ENCODE measurements around the gene CHST12.
"Not testable (repeated sequence)": the region's sequence is repeated elsewhere in the genome, so short reads cannot be mapped to it uniquely, and the experiment has no call there.

CHST12 gene

DNA sequence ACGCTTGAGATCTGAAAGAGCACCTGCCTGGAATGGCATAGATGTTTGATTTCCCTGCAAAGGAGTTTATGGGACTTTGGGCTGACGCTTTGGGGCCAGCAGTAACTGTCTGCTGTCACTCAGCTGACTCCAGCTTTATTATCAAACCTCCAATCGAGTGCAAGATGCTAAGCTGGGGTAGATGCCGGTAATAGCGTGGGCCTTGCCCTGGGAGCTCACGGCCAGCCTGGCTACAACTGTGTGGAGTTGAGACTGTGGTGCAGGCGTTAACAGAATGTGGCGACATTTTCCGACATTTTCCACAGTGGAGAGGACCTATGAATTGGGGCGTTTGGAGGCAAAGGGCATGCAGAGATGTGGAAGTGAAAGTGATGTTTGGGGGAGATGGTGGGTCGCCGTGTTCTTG, 1.3 kb downstream of the CHST12 start:
- no peak for DNase-seq (ENCODE audit: low read depth)

DNA sequence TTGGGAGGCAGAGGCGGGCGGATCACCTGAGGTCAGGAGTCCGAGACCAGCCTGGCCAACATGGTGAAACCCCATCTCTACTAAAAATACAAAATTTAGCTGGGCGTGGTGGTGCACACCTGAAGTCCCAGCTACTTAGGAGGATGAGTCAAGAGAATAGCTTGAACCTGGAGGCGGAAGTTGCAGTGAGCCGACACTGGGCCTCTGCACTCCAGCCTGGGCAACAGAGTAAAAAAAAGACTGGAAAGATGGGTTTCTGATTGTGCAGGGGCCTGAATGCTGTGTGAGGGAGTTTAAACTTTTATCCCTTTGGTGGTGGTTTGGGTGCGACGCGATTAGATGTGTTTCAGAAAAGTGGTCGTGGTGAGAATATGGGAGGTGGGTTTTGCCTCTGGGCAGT, 1.8 kb downstream of the CHST12 start:
- DNase-seq (ENCODE audit: low read depth): no peak

DNA sequence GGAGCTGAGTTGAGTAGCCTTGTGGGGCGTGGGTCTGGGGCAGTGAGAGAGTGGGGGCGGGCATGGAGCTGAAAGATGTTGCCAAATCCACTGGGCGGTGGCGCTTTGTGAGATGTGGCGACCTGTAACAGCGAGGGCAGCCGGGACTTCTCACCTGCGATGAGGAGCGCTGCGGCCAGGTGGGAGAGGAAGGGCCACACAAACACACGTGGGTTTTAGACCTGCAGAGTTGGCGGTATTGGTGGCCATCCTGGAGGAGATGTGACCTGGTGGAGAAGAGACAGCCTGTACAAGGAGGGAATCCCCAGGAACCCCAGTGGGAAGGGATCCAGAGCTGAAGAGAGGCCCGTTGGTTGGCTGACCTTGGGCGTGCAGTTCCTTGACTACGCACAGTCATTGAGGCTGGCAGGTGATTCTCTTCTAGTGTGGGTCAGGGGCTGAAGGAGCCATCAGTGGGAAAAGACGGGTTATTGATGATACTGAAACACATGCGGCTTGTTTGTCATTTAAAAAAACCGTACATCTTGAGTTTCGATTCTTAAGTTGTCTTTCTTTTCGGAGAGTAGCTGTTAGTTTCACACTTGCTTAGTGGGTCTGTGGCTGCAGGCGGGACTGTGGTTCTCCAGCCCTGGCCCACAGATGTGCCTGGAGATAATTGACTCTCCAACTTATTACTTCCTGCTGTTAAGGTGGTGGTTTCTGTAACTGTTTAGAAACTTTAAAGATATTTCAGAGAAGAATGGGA, 2.4 kb downstream of the CHST12 start:
- no peak for DNase-seq (ENCODE audit: low read depth)

DNA sequence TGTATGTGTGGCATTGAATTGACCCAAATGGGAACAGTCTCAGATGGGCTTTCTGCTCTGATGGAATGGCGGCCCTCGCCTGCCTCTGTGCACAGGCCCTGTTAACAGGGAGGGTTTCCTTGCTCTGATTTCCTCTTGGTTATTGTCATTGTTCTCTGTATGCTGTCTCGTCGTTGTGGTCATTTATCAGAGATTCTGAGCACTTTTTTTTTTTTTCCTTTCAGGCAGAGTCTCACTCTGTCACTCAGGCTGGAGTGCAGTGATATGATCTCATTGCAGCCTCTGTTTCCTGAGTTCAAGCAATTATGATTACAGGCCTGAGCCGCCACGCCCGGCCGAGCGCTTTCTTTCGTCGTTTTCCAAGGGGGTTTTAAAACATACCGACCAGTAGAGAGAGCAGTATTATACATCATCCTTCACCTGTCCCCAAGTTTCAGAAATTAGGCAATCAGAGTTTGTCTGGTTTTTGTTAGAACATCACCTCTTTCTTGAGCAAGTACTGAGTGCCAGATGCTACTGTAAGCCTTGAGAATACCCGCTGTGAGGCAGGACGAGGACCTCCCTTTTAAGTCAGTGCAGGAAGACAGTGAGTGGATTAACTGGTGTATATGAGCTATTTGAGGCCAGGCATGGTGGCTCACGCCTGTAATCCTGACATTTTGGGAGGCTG, 6.5 kb downstream of the CHST12 start:
- DNase-seq (ENCODE audit: low read depth): no peak

DNA sequence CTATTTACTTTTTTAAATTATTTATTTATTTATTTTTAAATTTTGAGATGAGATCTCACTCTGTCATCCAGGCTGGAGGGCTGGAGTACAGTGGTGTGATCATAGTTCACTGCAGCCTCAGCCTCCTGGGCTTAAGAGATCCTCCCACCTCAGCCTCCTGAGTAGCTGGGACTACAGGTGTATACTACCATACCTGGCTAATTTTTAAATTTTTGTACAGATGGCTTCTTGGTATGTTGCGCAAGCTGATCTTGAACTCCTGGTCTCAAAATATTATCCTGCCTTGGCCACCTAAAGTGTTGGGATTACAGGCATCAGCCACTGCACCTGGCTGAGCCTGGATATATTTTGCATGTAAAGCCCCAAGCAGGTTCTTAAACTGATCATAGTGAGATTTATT, 7.6 kb downstream of the CHST12 start:
- no peak for DNase-seq (ENCODE audit: low read depth)

DNA sequence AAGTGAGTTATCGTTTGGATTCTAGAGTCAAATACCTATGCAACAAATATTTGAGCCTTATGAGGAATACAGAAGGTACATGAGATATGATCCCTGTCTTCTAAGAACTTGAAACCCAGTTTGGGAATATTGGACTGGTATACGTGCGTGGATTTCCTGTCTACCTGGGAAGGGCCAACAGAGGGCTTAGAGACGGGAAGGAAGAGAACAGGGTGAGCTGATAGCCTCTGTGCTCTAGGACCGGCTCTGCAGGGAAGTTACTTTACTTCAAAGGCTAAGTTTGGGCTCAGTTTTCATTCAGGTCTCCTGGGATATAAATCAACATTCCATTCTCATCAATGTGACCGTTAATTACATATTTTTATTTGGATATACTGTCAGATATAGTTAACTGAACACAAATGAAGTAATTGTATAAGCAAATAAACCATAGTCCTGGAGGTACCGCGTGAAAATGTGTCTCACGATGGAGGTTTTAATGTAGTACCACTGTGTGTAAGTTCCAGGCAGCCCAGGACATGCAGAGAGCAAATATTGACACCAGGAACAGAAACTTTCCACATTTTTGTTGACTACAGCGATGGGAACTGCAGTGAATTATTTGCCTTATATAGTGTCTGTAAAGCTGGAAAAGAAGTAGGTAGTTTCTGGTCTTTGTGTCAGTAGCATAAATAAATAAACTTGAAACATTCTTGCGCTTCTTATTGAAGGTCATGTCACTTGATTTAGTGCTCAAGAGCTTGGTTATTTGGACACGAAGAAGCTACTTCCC, 8.6 kb downstream of the CHST12 start:
- no peak for DNase-seq (ENCODE audit: low read depth)

DNA sequence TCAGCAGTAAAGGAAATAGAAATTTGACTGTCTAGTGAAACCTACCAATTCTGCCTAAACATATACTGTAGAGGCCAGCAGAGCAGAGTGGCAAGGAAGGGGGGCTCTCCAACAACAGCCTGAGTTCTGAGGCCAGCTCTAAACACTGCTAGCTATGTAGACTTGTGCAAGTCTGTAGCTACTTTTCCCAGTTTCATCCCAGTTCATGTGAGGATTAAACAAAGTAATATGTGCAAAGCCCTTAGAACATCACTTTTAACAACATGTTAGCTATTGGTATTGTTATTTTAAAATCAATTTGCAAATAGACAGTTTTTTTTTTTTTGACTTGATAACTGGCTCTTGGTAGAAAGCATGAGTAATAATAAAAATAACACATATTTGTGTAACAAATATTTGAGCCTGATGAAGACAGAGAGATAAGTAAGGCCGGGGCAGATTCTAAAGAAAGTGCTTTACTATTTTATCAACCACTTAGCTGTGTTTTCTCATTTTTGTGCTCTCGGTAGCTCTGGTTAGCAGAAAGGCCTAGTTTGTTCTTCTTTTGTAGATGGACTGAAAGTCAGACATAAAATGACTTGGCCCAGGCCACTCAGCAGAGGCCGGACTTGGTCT, 9.3 kb downstream of the CHST12 start:
- peak; percentile 23 for DNase-seq (ENCODE audit: low read depth)

DNA sequence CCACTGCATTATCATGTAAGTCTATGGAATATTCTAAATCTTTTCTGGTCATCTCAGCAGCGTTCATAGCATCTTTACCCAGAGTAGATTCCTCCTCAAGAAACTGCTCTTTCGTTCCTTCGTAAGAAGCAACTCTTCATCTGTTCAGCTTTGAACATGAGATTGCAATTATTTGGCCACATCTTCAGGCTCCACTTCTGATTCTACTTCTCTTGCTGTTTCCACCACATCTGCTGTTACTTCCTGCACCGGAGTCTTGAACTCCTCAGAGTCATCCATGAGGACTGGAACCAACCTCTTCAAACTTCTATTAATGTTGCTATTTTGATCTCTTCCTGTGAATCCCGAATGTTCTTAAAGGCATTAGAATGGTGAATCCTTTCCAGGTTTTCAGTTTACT, 12.7 kb downstream of the CHST12 start:
- DNase-seq (ENCODE audit: low read depth): no peak

DNA sequence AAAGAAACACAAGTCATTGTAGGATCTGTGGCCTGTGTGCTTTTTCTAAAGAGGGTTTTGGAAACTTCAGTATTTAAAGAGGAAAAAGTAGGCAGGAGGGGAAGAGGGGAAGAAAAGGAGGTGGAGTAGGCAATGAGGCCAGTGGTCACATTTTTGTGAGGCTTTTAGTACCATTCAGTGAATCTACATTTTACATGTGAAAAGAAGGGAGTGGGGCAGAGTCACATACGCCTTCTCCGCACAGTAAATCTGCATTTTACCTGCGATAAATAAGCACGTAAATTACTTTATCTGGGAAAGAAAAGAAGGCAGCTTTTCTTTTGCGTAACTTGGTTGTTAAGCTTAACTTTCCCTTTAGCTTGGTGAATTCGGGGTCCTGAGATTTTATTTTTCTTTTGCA, 13.2 kb downstream of the CHST12 start:
- no peak for DNase-seq (ENCODE audit: low read depth)

DNA sequence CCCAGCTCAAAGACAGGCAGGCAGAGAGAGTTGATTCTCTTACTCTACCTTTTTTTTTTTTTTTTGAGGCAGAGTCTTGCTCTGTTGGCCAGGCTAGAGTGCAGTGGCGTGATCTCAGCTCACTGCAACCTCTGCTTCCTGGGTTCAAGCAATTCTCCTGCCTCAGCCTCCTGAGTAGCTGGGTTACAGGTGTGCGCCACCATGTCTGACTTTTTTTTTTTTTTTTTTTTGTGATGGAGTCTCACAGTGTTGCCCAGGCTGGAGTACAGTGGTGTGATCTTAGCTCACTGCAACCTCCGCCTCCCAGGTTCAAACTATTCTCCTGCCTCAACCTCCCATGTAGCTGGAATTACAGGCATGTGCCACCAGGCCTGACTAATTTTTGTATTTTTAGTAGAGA, 13.8 kb downstream of the CHST12 start:
- not testable (repeated sequence) for DNase-seq (ENCODE audit: low read depth)

DNA sequence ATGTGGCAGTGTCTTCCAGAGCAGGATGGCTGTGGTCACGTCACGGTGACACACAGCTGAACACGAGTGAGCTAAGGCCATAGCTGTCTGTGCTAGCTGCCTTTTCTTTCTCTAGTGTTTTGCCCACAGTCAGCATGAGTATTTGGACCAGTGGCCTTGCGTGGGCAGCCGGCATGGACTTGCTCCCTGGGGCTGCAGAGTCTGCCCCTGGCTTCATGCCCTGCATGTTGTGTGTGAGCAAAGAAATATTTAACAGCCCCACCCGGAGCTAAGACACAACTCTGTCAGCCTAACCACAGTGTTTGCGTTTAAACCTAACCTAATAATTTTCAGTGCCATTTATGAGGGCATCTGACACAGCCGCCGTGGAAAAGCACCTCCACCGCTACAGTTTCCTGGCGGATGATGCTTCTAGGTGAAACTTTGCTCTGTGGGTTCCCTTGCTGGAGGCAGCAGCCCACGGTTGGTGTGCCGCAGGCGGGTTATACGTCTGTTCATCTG, 14.6 kb downstream of the CHST12 start:
- no peak for DNase-seq (ENCODE audit: low read depth)

DNA sequence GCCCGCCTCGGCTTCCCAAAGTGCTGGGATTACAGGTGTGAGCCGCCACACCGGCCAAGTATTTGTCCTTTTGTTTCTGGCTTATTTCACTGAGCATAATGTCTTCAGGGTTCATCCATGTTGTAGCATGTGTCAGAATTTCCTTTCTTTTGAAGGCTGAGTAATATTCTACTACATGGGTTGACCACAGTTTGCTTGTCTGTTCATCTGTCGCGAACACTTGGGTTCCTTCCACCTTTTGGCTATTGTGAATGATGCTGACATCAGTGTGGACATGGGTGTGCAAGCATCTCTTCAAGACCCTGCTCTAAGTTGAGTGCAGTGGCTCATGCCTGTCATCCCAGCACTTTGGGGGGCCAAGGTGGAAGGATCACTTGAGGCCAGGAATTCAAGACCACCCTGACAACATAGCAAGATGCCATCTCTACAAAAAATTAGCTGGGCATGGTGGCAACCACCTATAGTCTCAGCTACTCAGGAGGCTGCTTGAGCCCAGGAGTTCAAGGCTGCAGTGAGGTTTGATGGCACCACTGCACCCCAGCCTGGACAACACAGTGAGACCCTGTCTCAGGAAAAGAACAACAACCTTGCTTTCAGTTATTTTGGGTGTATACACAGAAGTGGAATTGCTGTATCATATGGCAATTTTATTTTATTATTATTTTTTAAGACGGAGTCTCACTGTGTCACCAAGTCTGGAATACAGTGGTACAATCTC, 17.0 kb downstream of the CHST12 start:
- no peak for DNase-seq (ENCODE audit: low read depth)

DNA sequence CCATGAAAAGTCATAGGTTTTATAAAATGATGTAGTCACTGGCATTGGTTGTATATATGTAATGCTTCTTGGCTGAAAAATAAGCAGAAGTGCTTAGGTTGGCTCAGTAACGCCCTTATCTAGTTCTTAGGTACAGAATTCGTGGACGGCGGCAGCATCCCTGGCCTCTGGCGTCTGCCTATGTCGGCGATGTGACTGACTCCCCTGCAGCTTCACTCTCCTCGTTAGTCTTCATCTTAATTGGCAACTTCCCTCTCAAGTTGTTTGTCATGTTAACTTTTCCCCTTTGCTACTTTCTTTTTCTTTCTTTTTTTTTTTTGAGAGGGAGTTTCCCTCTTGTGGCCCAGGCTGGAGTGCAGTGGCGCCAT, 18.5 kb downstream of the CHST12 start:
- DNase-seq (ENCODE audit: low read depth): no peak

DNA sequence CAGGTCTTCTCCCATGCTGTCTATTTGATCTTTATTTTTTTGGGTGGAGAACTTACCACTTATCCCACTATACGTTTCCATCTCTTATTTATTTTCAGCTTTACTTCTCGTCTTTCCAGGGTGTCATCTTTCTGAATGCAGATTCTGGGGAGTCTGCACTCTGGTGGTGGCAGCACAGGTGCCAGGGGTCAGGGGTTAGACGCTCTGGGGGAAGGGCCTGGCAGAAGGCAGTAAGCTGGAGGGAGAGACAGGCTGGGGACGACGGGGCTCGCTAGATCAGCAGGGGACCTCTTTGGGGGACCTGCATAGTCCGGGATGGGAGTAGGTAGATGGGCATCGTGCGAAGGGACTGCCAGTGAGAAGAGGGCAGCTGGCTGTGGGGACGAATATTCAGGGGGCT, 22.3 kb downstream of the CHST12 start:
- DNase-seq (ENCODE audit: low read depth): no peak

DNA sequence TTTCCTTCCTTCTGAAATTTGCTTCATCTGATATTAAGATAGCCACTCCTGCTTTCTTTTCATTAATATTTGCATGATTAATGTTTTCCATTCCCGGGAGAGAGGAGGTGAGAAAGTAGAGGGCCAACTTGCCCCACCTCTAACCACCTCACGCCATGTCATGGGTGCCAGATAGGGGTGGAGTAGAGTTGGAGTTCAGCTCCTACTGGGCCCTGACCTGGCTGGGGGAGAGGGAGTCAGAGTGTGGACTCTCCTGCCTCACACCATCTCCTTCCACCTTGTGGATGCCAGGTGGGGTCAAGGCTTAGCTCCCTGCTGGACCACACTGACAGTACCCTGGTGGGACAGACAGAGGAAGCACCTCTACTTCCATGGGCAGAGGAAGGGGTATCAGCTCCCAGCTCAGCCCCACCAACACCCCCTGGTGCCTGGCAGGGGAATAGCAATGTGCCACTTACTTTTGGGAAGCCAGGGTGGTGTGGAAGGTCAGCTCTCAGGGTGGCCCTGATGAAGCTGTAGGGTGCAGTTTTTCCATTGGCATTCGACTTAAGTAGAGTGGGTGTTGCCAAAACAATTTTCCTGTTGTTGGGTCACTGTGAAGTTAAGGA, 28.0 kb downstream of the CHST12 start:
- no peak for DNase-seq (ENCODE audit: low read depth)

DNA sequence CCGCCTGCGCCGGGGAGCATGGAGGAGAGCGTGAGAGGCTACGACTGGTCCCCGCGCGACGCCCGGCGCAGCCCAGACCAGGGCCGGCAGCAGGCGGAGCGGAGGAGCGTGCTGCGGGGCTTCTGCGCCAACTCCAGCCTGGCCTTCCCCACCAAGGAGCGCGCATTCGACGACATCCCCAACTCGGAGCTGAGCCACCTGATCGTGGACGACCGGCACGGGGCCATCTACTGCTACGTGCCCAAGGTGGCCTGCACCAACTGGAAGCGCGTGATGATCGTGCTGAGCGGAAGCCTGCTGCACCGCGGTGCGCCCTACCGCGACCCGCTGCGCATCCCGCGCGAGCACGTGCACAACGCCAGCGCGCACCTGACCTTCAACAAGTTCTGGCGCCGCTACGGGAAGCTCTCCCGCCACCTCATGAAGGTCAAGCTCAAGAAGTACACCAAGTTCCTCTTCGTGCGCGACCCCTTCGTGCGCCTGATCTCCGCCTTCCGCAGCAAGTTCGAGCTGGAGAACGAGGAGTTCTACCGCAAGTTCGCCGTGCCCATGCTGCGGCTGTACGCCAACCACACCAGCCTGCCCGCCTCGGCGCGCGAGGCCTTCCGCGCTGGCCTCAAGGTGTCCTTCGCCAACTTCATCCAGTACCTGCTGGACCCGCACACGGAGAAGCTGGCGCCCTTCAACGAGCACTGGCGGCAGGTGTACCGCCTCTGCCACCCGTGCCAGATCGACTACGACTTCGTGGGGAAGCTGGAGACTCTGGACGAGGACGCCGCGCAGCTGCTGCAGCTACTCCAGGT, 29.7 kb downstream of the CHST12 start:
- no peak for DNase-seq (ENCODE audit: low read depth)

DNA sequence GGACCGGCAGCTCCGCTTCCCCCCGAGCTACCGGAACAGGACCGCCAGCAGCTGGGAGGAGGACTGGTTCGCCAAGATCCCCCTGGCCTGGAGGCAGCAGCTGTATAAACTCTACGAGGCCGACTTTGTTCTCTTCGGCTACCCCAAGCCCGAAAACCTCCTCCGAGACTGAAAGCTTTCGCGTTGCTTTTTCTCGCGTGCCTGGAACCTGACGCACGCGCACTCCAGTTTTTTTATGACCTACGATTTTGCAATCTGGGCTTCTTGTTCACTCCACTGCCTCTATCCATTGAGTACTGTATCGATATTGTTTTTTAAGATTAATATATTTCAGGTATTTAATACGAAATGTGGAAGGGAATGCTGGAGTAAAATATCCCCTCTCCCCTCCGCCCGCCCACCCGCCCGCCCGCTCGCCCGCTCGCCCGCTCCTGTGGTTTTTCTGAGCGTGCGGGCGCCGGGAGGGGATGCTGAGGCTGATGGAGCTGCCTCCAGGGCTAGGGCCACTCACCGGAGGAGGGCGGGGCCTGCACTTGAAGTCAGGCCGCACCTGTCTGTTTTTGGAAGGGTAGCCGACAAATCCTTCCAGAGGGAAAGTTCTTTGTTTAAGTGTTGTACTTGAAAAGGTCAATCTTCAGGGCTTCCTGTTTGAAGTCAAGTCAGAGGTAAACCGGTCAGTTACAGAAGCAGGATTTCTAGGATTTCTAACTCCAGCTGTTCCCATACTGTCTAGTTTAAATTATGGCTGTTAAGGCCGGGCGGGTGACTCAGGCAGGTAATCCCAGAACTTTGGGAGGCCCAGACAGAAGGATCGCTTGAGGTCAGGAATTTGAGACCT, 30.5 kb downstream of the CHST12 start:
- no peak for DNase-seq (ENCODE audit: low read depth)

DNA sequence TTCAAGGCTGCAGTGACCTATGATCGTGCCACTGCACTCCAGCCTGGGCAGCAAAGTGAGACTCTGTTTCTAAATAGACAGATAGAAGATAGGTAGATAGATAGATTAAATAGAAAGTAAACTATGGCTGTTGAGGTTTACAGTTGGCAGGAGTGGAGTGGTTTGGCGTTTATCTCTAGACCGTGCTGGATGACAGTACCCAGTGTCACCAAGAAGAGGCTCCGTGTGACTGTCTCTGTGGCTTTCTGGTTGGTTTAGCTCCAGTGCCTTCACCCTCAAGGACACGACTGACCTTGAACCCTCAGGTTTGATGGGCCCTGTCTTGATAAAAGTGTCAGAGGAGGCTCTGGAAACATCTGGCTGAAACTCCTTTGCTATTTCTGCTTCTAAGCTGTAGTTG, 31.7 kb downstream of the CHST12 start:
- DNase-seq (ENCODE audit: low read depth): no peak

DNA sequence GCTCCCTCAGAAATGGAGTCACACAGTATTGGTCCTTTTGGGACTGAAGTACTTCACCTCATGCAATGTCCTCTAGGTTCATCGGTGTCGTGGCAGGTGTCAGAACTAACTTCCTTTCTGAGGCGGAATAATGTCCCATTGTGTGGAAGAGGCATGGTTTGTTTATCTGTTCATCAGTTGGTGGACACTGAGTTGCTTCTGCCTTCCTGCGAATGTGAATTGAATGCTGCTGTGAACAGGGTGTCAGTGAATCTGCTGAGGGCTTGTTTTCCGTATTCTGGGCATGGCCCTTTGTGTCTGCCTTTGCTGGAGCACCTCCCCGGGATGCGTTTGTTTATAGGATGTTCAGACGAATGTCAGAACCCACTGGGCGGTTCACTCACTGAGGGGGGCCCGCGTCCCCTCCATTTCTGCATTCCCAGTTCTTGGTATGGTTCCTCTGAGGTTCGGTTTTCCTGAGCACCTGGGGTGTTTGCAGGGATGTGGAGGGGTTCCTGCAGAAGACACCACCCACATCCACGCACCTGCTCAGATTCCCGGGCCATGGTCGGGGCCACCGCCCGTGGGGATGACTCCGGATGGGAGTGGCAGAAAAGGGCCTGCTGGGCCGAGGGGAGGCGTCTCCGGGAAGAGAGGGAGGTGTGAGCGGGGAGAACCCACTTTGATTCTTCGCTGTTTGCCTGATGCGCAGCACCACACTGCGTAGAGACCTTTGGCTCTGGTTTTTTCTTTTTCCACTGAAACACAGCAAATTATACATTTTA, 33.1 kb downstream of the CHST12 start:
- no peak for DNase-seq (ENCODE audit: low read depth)

Measured in amniotic epithelial cell (primary cell).